SK-N-DZ (cell line): ENCODE results near the gene SHLD1.

ENCODE experiments used
- DNase-seq: peaks from one replicate; pipeline ENCODE4 v3.0.0-alpha.2; 2015; ENCODE audit warnings: low spot score

Gene SHLD1

GRCh38 chr20:5848711-5849505 lies 98.7 kb downstream of the SHLD1 start:
- no peak for DNase-seq

GRCh38 chr20:5855939-5856338 lies 105.7 kb downstream of the SHLD1 start:
- DNase-seq, result no peak

- no peak for DNase-seq
These were observed 109.4 kb downstream of the SHLD1 start for GRCh38 chr20:5859608-5860007.

GRCh38 chr20:5862703-5863039 lies 112.5 kb downstream of the SHLD1 start:
- DNase-seq, result no peak

GRCh38 chr20:5863040-5863833 lies 113.0 kb downstream of the SHLD1 start:
- no peak for DNase-seq

GRCh38 chr20:5864428-5864827 lies 114.2 kb downstream of the SHLD1 start:
- DNase-seq, result no peak

GRCh38 chr20:5864873-5865587 lies 114.8 kb downstream of the SHLD1 start:
- no peak for DNase-seq

- DNase-seq, result peak; percentile 49
These were observed 115.4 kb downstream of the SHLD1 start for GRCh38 chr20:5865604-5866003.

- DNase-seq, result no peak
These were observed 120.4 kb downstream of the SHLD1 start for GRCh38 chr20:5870568-5870981.

GRCh38 chr20:5871459-5872410 lies 121.5 kb downstream of the SHLD1 start:
- DNase-seq, result no peak

GRCh38 chr20:5877128-5877527 lies 126.9 kb downstream of the SHLD1 start:
- DNase-seq, result no peak

- no peak for DNase-seq
These were observed 130.1 kb downstream of the SHLD1 start for GRCh38 chr20:5880326-5880725.

GRCh38 chr20:5881703-5882102 lies 131.5 kb downstream of the SHLD1 start:
- no peak for DNase-seq

GRCh38 chr20:5882166-5882565 lies 132.0 kb downstream of the SHLD1 start:
- no peak for DNase-seq

GRCh38 chr20:5884465-5885335 lies 134.5 kb downstream of the SHLD1 start:
- DNase-seq, result no peak

- no peak for DNase-seq
These were observed 135.7 kb downstream of the SHLD1 start for GRCh38 chr20:5885866-5886265.

- DNase-seq, result no peak
These were observed 136.6 kb downstream of the SHLD1 start for GRCh38 chr20:5886788-5887187.

GRCh38 chr20:5887386-5887785 lies 137.2 kb downstream of the SHLD1 start:
- no peak for DNase-seq

- DNase-seq, result no peak
These were observed 137.8 kb downstream of the SHLD1 start for GRCh38 chr20:5888041-5888440.

- DNase-seq, result no peak
These were observed 140.7 kb downstream of the SHLD1 start for GRCh38 chr20:5890773-5891441.
